GM13977 (cell line): ENCODE measurements around the gene TUBGCP2.

ENCODE experiments used
- DNase-seq: peaks from one replicate; pipeline ENCODE4 v3.0.0; 2012; ENCODE audit warnings: low spot score
- in situ Hi-C: fragments of 300-500 bp; cut with MboI; formaldehyde crosslinking; loops from one replicate; pipeline ENCODE4 v1.12.0; 2022; ENCODE audit warnings: low sequenced_read_pairs, low pct_unique_long_range_greater_than_20kb, mixed read lengths, inconsistent platforms; ENCODE audit not compliant: unreplicated experiment
- TF ChIP-seq, protein P1 (sequence below): IDR thresholded peaks from 2 replicates; pipeline ENCODE4 v1.5.1; 2012; ENCODE audit warnings: mild to moderate bottlenecking, control low read depth; ENCODE audit not compliant: insufficient read depth; ENCODE audit errors: extremely low read depth, missing control alignments

TUBGCP2 gene

GRCh38 chr10:133255323-133255722, 53.3 kb downstream of the TUBGCP2 start:
- no peak for DNase-seq
- in situ Hi-C loops: no loop called here
- TF ChIP-seq, protein P1, sequence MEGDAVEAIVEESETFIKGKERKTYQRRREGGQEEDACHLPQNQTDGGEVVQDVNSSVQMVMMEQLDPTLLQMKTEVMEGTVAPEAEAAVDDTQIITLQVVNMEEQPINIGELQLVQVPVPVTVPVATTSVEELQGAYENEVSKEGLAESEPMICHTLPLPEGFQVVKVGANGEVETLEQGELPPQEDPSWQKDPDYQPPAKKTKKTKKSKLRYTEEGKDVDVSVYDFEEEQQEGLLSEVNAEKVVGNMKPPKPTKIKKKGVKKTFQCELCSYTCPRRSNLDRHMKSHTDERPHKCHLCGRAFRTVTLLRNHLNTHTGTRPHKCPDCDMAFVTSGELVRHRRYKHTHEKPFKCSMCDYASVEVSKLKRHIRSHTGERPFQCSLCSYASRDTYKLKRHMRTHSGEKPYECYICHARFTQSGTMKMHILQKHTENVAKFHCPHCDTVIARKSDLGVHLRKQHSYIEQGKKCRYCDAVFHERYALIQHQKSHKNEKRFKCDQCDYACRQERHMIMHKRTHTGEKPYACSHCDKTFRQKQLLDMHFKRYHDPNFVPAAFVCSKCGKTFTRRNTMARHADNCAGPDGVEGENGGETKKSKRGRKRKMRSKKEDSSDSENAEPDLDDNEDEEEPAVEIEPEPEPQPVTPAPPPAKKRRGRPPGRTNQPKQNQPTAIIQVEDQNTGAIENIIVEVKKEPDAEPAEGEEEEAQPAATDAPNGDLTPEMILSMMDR: no peak

- in situ Hi-C loops: no loop called here
- TF ChIP-seq, protein P1: no peak
- no peak for DNase-seq
Measured at GRCh38 chr10:133254421-133255120, 54.1 kb downstream of the TUBGCP2 start.

DNA sequence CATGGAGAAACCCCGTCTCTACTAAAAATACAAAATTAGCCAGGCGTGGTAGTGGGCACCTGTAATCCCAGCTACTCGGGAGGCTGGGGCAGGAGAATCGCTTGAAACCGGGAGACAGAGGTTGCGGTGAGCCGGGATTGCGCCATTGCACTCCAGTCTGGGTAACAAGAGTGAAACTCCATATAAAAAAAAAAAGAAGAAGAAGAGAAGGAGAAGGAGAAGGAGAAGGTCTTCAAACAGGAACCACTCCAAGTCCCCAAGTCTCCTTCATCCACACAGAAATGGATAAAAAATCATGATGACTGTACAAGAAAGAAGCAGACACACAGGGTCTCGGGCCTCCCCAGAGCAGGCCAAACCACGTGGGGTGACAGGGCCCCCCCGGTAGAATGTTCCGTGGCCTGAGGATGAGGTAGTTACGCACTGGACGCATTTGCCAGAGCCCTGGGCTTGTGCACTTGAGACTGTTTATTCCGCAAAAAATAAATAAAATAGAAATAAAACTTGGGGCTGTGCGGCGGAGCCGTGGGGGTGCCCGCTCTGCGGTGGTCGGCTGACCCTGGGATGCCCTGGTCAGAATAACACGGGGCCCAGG, 55.2 kb downstream of the TUBGCP2 start:
- DNase-seq: no peak
- in situ Hi-C loops: no loop called here
- TF ChIP-seq, protein P1: no peak

GRCh38 chr10:133252223-133252552, 56.5 kb downstream of the TUBGCP2 start:
- TF ChIP-seq, protein P1: no peak
- DNase-seq: no peak
- in situ Hi-C loops: no loop called here

DNA sequence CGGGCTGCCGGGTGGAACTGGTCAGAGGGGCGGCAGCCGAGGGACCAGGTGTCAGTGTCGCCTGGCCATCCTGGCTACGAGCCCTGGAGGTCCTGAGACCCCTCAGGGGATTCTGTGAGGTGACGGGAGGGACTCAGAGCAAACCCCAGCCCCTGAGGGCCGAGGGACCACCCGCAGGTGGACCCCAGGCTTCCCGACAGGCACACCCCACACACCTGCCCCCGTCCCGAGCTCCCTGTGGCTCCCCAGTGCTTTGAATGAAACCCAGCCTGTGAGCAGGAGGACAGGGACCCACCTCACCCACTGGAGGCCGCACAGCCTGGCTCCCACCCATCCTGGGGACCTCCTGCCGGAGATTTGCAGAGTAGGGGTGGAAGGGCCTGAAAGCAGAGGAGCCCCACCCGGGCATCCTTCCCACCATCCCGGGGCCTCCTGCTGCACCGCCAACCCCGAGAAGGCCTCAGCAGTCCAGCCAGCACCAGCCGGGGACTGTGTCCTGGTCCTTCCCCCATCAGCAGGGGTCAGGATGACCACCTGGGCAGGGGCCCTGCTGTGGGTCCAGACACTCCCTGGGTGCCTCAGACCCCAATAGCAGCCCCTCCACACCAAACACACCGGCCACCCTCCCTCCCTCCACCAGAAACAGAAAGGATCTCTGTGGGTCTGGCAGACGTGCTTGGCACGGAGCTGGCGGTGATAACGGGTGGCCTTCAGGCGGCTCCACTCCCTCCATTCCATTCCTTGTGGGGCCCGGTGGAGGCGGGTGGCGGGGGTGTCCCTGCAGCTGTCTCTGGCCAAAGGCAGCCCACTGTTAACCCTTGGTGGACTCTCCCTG, 57.1 kb downstream of the TUBGCP2 start:
- no peak for DNase-seq
- in situ Hi-C loops: no loop called here
- TF ChIP-seq, protein P1: no peak

- in situ Hi-C loops: no loop called here
- DNase-seq: no peak
- TF ChIP-seq, protein P1: no peak
Measured at GRCh38 chr10:133249975-133250754, 58.5 kb downstream of the TUBGCP2 start.
